Measurements from ENCODE around the gene ARHGAP27. TPM values are rescaled to one million over a fixed set of nuclear protein-coding genes. Genes with fewer than 3 reads are reported as not detected.

The ARHGAP27 gene
- polyA plus RNA-seq, 1 experiment = 0.64 TPM

- POLR2A ChIA-PET = interaction anchor here (1.1 to 1.2 kb wide), 2 partner anchors 16 to 93 kb away, joined by 3 to 7 read pairs; no protein-coding TSS in a partner anchor
- DNase-seq (ENCODE audit: low read depth, low spot score) = no peak
- H3K9me3 ChIP-seq (ENCODE audit: control insufficient read depth, insufficient read depth, low read length) = no peaks in the 10 kb centered on the region
Observed at GRCh38 chr17:45387739-45388138, 44.9 kb downstream of the ARHGAP27 start.

DNA sequence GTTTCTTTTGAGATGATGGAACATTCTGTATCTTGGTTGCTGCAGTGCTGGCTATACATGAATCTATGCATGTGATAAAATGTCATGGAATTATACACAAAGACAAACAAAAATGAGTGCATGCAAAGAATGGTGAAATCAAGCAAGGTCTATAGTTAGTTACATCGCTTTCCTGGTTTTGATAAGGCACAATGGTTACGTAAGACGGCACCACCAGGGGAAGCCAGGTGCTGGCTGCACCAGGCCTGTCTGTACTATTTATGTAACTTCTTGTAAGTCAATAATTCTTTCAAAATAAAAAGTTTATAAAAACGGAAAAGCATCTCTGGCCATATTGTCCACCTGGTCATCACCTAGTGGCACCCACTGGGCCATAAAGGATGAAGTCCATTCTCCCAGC, 46.5 kb downstream of the ARHGAP27 start:
- POLR2A ChIA-PET = interaction anchor here (2.5 kb wide), 1 partner anchor 70 kb away, joined by 12 read pairs; the partner anchor contains the start of gene MAP3K14
- Histone ChIP-seq H3K27me3 (ENCODE audit: control insufficient read depth, insufficient read depth, low read length) (no peaks in the 10 kb centered on the region), H3K27ac (ENCODE audit: low read depth, low read length) (no peak overlapping the region), H3K4me3 (ENCODE audit: low read depth, low read length) (no peak overlapping the region), H3K9me3 (ENCODE audit: control insufficient read depth, insufficient read depth, low read length) (no peaks in the 10 kb centered on the region)
- CTCF ChIA-PET = interaction anchor here (0.9 to 3.1 kb wide), 19 partner anchors 8 to 167 kb away, joined by 3 to 105 read pairs (median 6); partner anchors contain the start of gene MAP3K14
- DNase-seq (ENCODE audit: low read depth, low spot score) = no peak
- no peak for TF ChIP-seq CTCF (IDR thresholded peaks at IDR 0.05; ENCODE audit: low read depth, low read length)

More at GRCh38 chr17:45387739-45388138, 44.9 kb downstream of the ARHGAP27 start:
- Histone ChIP-seq H3K27ac (ENCODE audit: low read depth, low read length) (no peak overlapping the region), H3K4me3 (ENCODE audit: low read depth, low read length) (no peak overlapping the region), H3K27me3 (ENCODE audit: control insufficient read depth, insufficient read depth, low read length) (peaks cover 3% of the 10 kb centered on the region)
- CTCF ChIA-PET = interaction anchor here (0.9 to 2.0 kb wide), 2 partner anchors 111 to 253 kb away, joined by 5 to 9 read pairs; partner anchors contain the start of gene ACBD4
- TF ChIP-seq CTCF (IDR thresholded peaks at IDR 0.05; ENCODE audit: low read depth, low read length) = no peak

GRCh38 chr17:45385331-45385997, 47.2 kb downstream of the ARHGAP27 start:
- no peak overlapping the region for H3K4me3 ChIP-seq (ENCODE audit: low read depth, low read length)
- no peaks in the 10 kb centered on the region for H3K9me3 ChIP-seq (ENCODE audit: control insufficient read depth, insufficient read depth, low read length)
- no peaks in the 10 kb centered on the region for H3K27me3 ChIP-seq (ENCODE audit: control insufficient read depth, insufficient read depth, low read length)
- CTCF ChIA-PET = interaction anchor here (0.5 to 3.1 kb wide), 40 partner anchors 8 to 250 kb away, joined by 3 to 105 read pairs (median 5); partner anchors contain the start of genes ACBD4 and MAP3K14
- POLR2A ChIA-PET = interaction anchor here (0.7 to 2.5 kb wide), 3 partner anchors 69 to 237 kb away, joined by 3 to 12 read pairs (median 5); partner anchors contain the start of genes HEXIM1 and MAP3K14
- peak; percentile 53 for DNase-seq (ENCODE audit: low read depth, low spot score)
- TF ChIP-seq CTCF (IDR thresholded peaks at IDR 0.05; ENCODE audit: low read depth, low read length) = peak; percentile 99
- H3K27ac ChIP-seq (ENCODE audit: low read depth, low read length) = no peak overlapping the region

- H3K9me3 ChIP-seq (ENCODE audit: control insufficient read depth, insufficient read depth, low read length) = no peaks in the 10 kb centered on the region
- ChIA-PET CTCF (interaction anchor here (0.5 to 3.1 kb wide), 38 partner anchors 8 to 250 kb away, joined by 3 to 105 read pairs (median 5); partner anchors contain the start of genes ACBD4 and MAP3K14), POLR2A (interaction anchor here (0.7 to 2.5 kb wide), 3 partner anchors 68 to 236 kb away, joined by 3 to 12 read pairs (median 5); partner anchors contain the start of genes HEXIM1 and MAP3K14)
- H3K4me3 ChIP-seq (ENCODE audit: low read depth, low read length) = no peak overlapping the region
- H3K27ac ChIP-seq (ENCODE audit: low read depth, low read length) = no peak overlapping the region
- TF ChIP-seq CTCF (IDR thresholded peaks at IDR 0.05; ENCODE audit: low read depth, low read length) = no peak
- no peaks in the 10 kb centered on the region for H3K27me3 ChIP-seq (ENCODE audit: control insufficient read depth, insufficient read depth, low read length)
- no peak for DNase-seq (ENCODE audit: low read depth, low spot score)
Observed at GRCh38 chr17:45384789-45385262, 47.8 kb downstream of the ARHGAP27 start.

Measured in AG04450 (cell line).